22Rv1 (cell line): ENCODE measurements around the gene VWA5B1.
"Not testable (repeated sequence)": the region's sequence is repeated elsewhere in the genome, so short reads cannot be mapped to it uniquely, and the experiment has no call there.

Experiments
- H3K27ac ChIP-seq: fragments of 450-650 bp; 2 replicates; pipeline ENCODE4 v1.5.1; 2017
- CTCF ChIP-seq: fragments of 450-650 bp; IDR thresholded peaks from 2 replicates; pipeline ENCODE4 v1.5.1; 2017; ENCODE audit warnings: mild to moderate bottlenecking
- ZFX ChIP-seq: fragments of 450-650 bp; IDR thresholded peaks from 2 replicates; pipeline ENCODE4 v1.6.1; 2017; ENCODE audit warnings: antibody characterized with exemption, borderline replicate concordance

The VWA5B1 gene

GRCh38 chr1:20280906-20281305 is 9.8 kb upstream of the VWA5B1 start:
- H3K27ac ChIP-seq: no peak overlapping the region
- TF ChIP-seq ZFX (no peak), CTCF (no peak)

GRCh38 chr1:20281801-20282200 is 8.9 kb upstream of the VWA5B1 start:
- no peak for TF ChIP-seq ZFX
- TF ChIP-seq CTCF: no peak
- no peak overlapping the region for H3K27ac ChIP-seq

- H3K27ac ChIP-seq: no peak overlapping the region
- TF ChIP-seq CTCF: no peak
- TF ChIP-seq ZFX: no peak
Observed at GRCh38 chr1:20282533-20282932, 8.1 kb upstream of the VWA5B1 start.

- TF ChIP-seq CTCF: no peak
- TF ChIP-seq ZFX: no peak
- H3K27ac ChIP-seq: no peak overlapping the region
Observed at GRCh38 chr1:20284046-20284445, 6.6 kb upstream of the VWA5B1 start.

- H3K27ac ChIP-seq: no peak overlapping the region
- TF ChIP-seq ZFX: no peak
- TF ChIP-seq CTCF: no peak
Observed at GRCh38 chr1:20284625-20285024, 6.0 kb upstream of the VWA5B1 start.

GRCh38 chr1:20285510-20285909 is 5.2 kb upstream of the VWA5B1 start:
- no peak for TF ChIP-seq ZFX
- TF ChIP-seq CTCF: no peak
- no peak overlapping the region for H3K27ac ChIP-seq

GRCh38 chr1:20287696-20288095 is 3.0 kb upstream of the VWA5B1 start:
- not testable (repeated sequence) for H3K27ac ChIP-seq

GRCh38 chr1:20291645-20292084 is 990 bp downstream of the VWA5B1 start:
- TF ChIP-seq CTCF (no peak), ZFX (no peak)
- H3K27ac ChIP-seq: no peak overlapping the region
